Osteoblast (primary cell): Measurements from ENCODE around the gene ZFHX3. TPM values are rescaled to one million over a fixed set of nuclear protein-coding genes. Genes with fewer than 3 reads are reported as not detected.

ENCODE experiments used
- DNase-seq: peaks from one replicate; pipeline ENCODE4 v3.0.0; 2011; ENCODE audit warnings: low spot score, mixed read lengths; ENCODE audit not compliant: insufficient read length; ENCODE audit errors: missing footprints
- H2AFZ ChIP-seq: 2 replicates; pipeline ENCODE4 v1.6.0; 2011; ENCODE audit warnings: mild to moderate bottlenecking, low read length
- H3K27ac ChIP-seq: 2 replicates; pipeline ENCODE4 v1.5.1; 2011; ENCODE audit warnings: mild to moderate bottlenecking, low read depth, low read length, moderate library complexity
- H3K27me3 ChIP-seq: 2 replicates; pipeline ENCODE4 v1.6.0; 2012; ENCODE audit warnings: mild to moderate bottlenecking, control low read depth, inconsistent platforms, low read length, moderate library complexity; ENCODE audit not compliant: insufficient read depth
- H3K36me3 ChIP-seq: 2 replicates; pipeline ENCODE4 v1.5.1; 2011; ENCODE audit warnings: mild to moderate bottlenecking, low read length, control low read depth, moderate library complexity; ENCODE audit not compliant: insufficient read depth
- H3K4me1 ChIP-seq: 2 replicates; pipeline ENCODE4 v1.5.1; 2011; ENCODE audit warnings: mild to moderate bottlenecking, low read length, control low read depth, moderate library complexity; ENCODE audit not compliant: insufficient read depth
- H3K4me2 ChIP-seq: 2 replicates; pipeline ENCODE4 v1.6.0; 2011; ENCODE audit warnings: mild to moderate bottlenecking, low read length; ENCODE audit not compliant: insufficient read depth
- H3K4me3 ChIP-seq: fragments of 200-600 bp; sonication (generic); 3 replicates; pipeline ENCODE4 v1.5.1; 2012; ENCODE audit warnings: mild to moderate bottlenecking, low read length, inconsistent platforms; ENCODE audit not compliant: insufficient read depth
- H3K79me2 ChIP-seq: 2 replicates; pipeline ENCODE4 v1.6.0; 2012; ENCODE audit warnings: mild to moderate bottlenecking, low read length, control low read depth, inconsistent platforms; ENCODE audit not compliant: insufficient read depth
- H3K9me3 ChIP-seq: 2 replicates; pipeline ENCODE4 v1.5.1; 2011; ENCODE audit warnings: low read depth, low read length, control low read depth
- H4K20me1 ChIP-seq: 2 replicates; pipeline ENCODE4 v1.6.0; 2012; ENCODE audit warnings: mild to moderate bottlenecking, low read length, control low read depth; ENCODE audit not compliant: insufficient read depth
- CTCF ChIP-seq: IDR thresholded peaks from 2 replicates; pipeline ENCODE4 v1.5.1; 2011; ENCODE audit warnings: mild to moderate bottlenecking, low read depth, low read length, moderate library complexity; ENCODE audit errors: extremely low read depth
- total RNA-seq: library from RNA; depleted of rRNA; stranded (reverse); fragments of >200 nt; gene quantifications from 2 replicates; pipeline ENCODE4 v1.2.3, GENCODE V29; 2012

Gene ZFHX3
- total RNA-seq, 1 donor, result 14.5 TPM

DNA sequence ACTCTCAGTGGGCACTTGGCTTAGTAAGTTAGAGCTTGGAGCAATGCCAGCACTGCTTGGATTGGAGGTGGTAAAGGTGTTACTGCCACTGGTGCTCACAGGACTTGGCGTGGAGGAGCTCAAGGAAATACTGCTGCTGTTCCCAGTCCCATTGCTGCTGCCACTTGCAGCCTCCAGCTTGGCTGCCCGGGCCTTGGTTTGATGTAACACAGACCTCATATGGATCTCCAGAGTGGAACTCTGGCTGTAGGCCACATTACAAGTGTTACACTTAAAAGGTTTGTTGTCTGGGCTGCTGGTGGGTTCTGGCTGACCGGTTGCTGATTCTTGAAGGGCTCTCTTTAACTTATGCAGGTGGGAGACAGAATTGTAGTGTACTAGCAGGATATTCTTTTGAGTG lies 250.3 kb downstream of the ZFHX3 start:
- no peak overlapping the region for H3K4me3 ChIP-seq
- TF ChIP-seq CTCF, result no peak
- DNase-seq, result no peak

GRCh38 chr16:72796222-72796621 lies 251.7 kb downstream of the ZFHX3 start:
- Histone ChIP-seq H3K27ac (no peak overlapping the region), H3K4me2 (no peak overlapping the region), H3K9me3 (no peaks in the 10 kb centered on the region), H2AFZ (no peak overlapping the region), H4K20me1 (no peaks in the 10 kb centered on the region), H3K36me3 (peaks cover 72% of the 10 kb centered on the region), H3K4me3 (no peak overlapping the region), H3K79me2 (peaks cover 2% of the 10 kb centered on the region), H3K4me1 (no peaks in the 10 kb centered on the region), H3K27me3 (no peaks in the 10 kb centered on the region)
- no peak for DNase-seq
- TF ChIP-seq CTCF, result no peak

More for the DNA sequence above, 250.3 kb downstream of the ZFHX3 start:
- H3K27me3 ChIP-seq, result no peaks in the 10 kb centered on the region
- H2AFZ ChIP-seq, result no peak overlapping the region
- H3K4me2 ChIP-seq, result no peak overlapping the region
- H3K4me1 ChIP-seq, result no peaks in the 10 kb centered on the region
- no peaks in the 10 kb centered on the region for H3K9me3 ChIP-seq
- H3K36me3 ChIP-seq, result peaks cover 69% of the 10 kb centered on the region
- no peak overlapping the region for H3K27ac ChIP-seq
- no peaks in the 10 kb centered on the region for H4K20me1 ChIP-seq
- peaks cover 2% of the 10 kb centered on the region for H3K79me2 ChIP-seq

GRCh38 chr16:72794986-72795385 lies 252.9 kb downstream of the ZFHX3 start:
- Histone ChIP-seq H3K4me2 (no peak overlapping the region), H3K36me3 (peaks cover 82% of the 10 kb centered on the region), H3K27ac (no peak overlapping the region), H3K27me3 (no peaks in the 10 kb centered on the region), H3K4me1 (no peaks in the 10 kb centered on the region), H3K79me2 (peaks cover 4% of the 10 kb centered on the region), H3K9me3 (no peaks in the 10 kb centered on the region), H4K20me1 (no peaks in the 10 kb centered on the region), H3K4me3 (no peak overlapping the region), H2AFZ (no peak overlapping the region)
- no peak for TF ChIP-seq CTCF
- peak; percentile 68 for DNase-seq

DNA sequence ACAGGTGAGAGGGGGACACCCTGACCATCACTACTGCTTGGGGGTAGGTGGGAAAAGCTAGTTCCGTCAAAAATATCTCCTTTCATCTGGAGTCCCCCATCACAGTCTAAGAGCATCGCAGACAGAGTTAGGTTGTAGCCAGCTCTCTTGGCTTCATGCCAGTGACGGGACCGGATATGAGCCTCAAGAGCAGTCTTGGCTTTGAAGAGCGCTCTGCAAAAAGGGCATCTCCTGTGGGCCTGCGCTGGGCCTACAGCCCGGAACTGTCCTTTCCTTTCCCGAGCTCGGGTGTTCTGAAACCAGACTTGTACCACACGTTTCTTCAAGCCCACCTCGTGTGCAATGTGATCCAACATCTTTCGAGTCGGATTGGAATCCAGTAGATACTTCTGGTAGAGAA lies 253.6 kb downstream of the ZFHX3 start:
- Histone ChIP-seq H3K4me2 (no peak overlapping the region), H3K4me1 (no peaks in the 10 kb centered on the region), H3K79me2 (peaks cover 9% of the 10 kb centered on the region), H3K4me3 (no peak overlapping the region), H3K27ac (no peak overlapping the region), H3K36me3 (peaks cover 75% of the 10 kb centered on the region), H3K9me3 (no peaks in the 10 kb centered on the region), H2AFZ (no peak overlapping the region), H3K27me3 (no peaks in the 10 kb centered on the region), H4K20me1 (no peaks in the 10 kb centered on the region)
- peak; percentile 55 for DNase-seq
- no peak for TF ChIP-seq CTCF
